ENCODE results near the gene TMEM186. TPM values are rescaled to one million over a fixed set of nuclear protein-coding genes. Genes with fewer than 3 reads are reported as not detected.
"Not testable (repeated sequence)": the region's sequence is repeated elsewhere in the genome, so short reads cannot be mapped to it uniquely, and the experiment has no call there.

The TMEM186 gene
- 5.8 TPM for total RNA-seq

- peak; percentile 97 for DNase-seq
These were observed at the start of gene TMEM186, which contains the start of gene PMM2 for GRCh38 chr16:8797364-8798173. Gene TMEM186 (minus strand): TSS chr16:8797639. CDS start chr16:8797614, 25 bp downstream. Gene PMM2 (plus strand): TSS chr16:8797839. CDS start chr16:8797883, 44 bp downstream.

- DNase-seq = no peak
These were observed 49.7 kb upstream of the TMEM186 start for GRCh38 chr16:8847145-8847544.

- DNase-seq = no peak
These were observed 49.0 kb upstream of the TMEM186 start for GRCh38 chr16:8846401-8846932.

GRCh38 chr16:8845699-8846298 is 48.4 kb upstream of the TMEM186 start:
- no peak for DNase-seq

- not testable (repeated sequence) for DNase-seq
These were observed 45.9 kb upstream of the TMEM186 start for GRCh38 chr16:8843296-8843695.

GRCh38 chr16:8842016-8842415 is 44.6 kb upstream of the TMEM186 start:
- not testable (repeated sequence) for DNase-seq

GRCh38 chr16:8837594-8837993 is 40.2 kb upstream of the TMEM186 start:
- DNase-seq = not testable (repeated sequence)

- not testable (repeated sequence) for DNase-seq
These were observed 39.4 kb upstream of the TMEM186 start for GRCh38 chr16:8836797-8837196.

GRCh38 chr16:8832717-8833105 is 35.3 kb upstream of the TMEM186 start:
- no peak for DNase-seq

GRCh38 chr16:8831871-8832716 is 34.7 kb upstream of the TMEM186 start:
- DNase-seq = no peak

- DNase-seq = no peak
These were observed 34.0 kb upstream of the TMEM186 start for GRCh38 chr16:8831450-8831849.

- no peak for DNase-seq
These were observed 31.2 kb upstream of the TMEM186 start for GRCh38 chr16:8828541-8829165.

- no peak for DNase-seq
These were observed 28.9 kb upstream of the TMEM186 start for GRCh38 chr16:8826278-8826879.

- DNase-seq = no peak
These were observed 25.0 kb upstream of the TMEM186 start for GRCh38 chr16:8822403-8822802.

GRCh38 chr16:8819411-8820034 is 22.1 kb upstream of the TMEM186 start:
- no peak for DNase-seq

GRCh38 chr16:8818504-8819270 is 21.2 kb upstream of the TMEM186 start:
- no peak for DNase-seq

GRCh38 chr16:8816967-8817655 is 19.7 kb upstream of the TMEM186 start:
- DNase-seq = no peak

- no peak for DNase-seq
These were observed 16.8 kb upstream of the TMEM186 start for GRCh38 chr16:8814095-8814806.

All from occipital lobe (tissue), 2 donors.